Posterior vena cava (tissue), 2 donors: ENCODE results near the gene NUDT8. TPM values are rescaled to one million over a fixed set of nuclear protein-coding genes. Genes with fewer than 3 reads are reported as not detected.
"Not testable (repeated sequence)": the region's sequence is repeated elsewhere in the genome, so short reads cannot be mapped to it uniquely, and the experiment has no call there.

ENCODE experiments used
- DNase-seq: peaks from one replicate; pipeline ENCODE4 v3.0.0-alpha.2; 2020; ENCODE audit warnings: low spot score
- intact Hi-C, 2 donors: fragments of 100-400 bp; cut with DNase I; formaldehyde crosslinking; loops; one replicate each; pipeline versions ENCODE4 v1.14.1 to v1.14.2; 2022 to 2023
- total RNA-seq, 2 donors: library from RNA; stranded (reverse); fragmentation: NEBNext Ultra II Directional; extraction: Animal tissue kit (Norgen Biotek cat#: 25700); gene quantifications; one replicate each; pipeline ENCODE4 v1.2.1, GENCODE V29; 2021
- donor health status: DM: yes; HTN: yes; CAD: no.
- donor health status: DM: yes; HTN: yes; CAD: no.

The NUDT8 gene
- total RNA-seq, 2 donors from 2014 or later, result 4.6 to 5.7 TPM

- peak; percentile 81 for DNase-seq
- intact Hi-C loops, result no loop called here
Observed at GRCh38 chr11:67606093-67606491, 23.6 kb downstream of the NUDT8 start.

DNA sequence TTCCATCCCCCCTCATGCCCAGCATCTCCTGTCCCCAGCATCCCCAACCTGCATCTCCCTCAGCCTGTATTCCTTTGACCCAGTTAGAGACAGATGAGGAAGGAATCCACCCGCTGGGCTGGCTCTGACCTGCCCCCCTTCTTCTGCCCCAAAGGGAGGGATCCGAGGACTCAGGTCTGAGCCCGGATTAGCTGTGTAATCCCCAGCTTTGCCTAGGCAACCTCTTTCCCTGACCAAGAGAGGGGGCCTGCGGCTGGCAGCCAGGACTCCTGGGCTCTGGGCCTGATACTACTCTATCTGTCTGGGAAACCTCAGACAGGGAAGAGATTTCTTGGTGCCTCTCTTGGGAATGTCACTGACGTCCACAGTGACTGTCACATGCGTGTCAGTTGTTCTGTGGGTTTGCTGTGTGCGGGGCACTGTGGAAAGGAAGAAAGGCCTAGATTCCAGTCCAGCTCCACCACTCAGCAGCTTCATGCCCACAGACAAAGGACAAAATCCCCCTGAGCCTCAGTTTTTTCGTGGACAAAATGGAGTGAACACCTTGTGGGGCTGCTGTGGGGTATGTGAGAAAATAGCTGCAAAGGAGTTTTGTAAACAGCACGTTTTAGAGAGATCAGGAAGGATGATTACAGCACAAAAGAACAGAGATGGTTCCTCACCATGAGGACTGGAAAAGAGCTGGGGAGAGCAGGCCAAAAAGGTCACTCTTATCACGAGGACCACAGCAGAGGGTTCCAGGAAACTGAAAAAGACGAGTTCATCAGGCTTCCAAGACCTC lies 24.3 kb downstream of the NUDT8 start:
- peak; percentile 58 for DNase-seq
- intact Hi-C loops, result no loop called here

DNA sequence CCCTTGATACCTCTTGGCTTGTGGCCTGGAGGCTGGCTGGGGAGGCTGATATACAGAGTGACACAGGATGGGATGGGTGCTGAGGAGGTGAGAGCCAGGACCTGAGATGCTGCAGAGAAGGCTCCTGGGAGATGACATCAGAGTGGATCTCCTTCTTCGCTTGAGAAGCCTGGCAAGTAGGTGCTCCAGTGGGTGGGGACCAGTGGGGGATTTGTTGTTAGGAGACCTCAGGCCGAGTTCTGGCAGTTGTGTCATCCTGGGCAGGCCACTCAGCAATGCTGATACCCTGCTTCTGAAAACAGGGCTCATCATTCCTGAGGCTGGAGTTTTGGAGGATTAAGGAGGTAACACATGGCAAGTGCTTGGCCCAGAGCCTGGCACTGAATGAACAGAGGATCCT lies 24.9 kb downstream of the NUDT8 start:
- DNase-seq, result no peak
- intact Hi-C loops, result no loop called here

GRCh38 chr11:67604119-67604518 lies 25.6 kb downstream of the NUDT8 start:
- DNase-seq, intact Hi-C loops: not testable (repeated sequence)

GRCh38 chr11:67601098-67601497 lies 28.6 kb downstream of the NUDT8 start:
- DNase-seq, result no peak
- intact Hi-C loops, result no loop called here

DNA sequence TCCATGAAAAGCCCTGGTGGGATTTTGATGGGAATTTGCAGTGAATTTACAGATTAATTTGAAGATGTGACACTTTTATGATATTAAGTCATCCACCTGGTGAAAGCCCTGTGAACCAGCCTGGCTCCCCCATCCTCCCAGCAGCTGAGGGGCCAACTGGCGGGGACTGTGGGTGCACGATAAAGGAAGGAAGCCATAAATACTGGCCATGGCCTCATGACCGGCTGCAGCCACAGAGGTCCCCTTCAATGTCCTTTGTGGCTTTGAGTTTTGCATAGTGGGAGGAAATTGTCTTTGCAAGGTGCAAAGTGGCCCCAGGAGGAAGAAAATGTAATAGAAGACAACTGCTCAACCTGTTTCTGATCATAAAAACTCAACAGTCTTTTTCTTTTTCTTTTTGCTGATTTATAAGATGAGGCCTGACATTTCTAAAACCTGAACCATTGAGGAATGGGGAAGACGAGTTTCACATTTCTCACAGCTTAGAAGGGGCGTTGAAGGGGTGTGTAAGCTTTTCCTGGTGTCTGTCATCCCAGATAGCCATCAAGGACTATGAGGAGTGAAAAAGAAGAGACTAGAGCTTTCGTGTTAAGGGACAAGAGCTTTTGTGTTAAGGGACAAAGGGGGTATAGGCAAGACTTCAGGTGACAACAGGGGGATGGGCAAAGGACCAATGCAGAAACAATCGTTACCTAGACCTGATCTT lies 29.3 kb downstream of the NUDT8 start:
- no peak for DNase-seq
- intact Hi-C loops, result no loop called here

- no peak for DNase-seq
- intact Hi-C loops, result no loop called here
Observed at GRCh38 chr11:67599149-67599548, 30.6 kb downstream of the NUDT8 start.

DNA sequence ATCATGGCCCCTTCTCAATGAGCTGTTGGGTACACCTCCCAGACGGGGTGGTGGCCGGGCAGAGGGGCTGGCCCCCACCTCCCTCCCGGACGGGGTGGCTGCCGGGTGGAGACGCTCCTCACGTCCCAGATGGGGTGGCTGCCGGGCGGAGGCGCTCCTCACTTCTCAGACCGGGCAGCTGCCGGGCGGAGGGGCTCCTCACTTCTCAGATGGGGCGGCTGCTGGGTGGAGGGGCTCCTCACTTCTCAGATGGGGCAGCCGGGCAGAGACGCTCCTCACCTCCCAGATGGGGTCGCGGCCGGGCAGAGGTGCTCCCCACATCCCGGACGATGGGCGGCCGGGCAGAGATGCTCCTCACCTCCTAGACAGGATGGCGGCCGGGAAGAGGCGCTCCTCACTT lies 31.8 kb downstream of the NUDT8 start:
- intact Hi-C loops, DNase-seq: not testable (repeated sequence)

DNA sequence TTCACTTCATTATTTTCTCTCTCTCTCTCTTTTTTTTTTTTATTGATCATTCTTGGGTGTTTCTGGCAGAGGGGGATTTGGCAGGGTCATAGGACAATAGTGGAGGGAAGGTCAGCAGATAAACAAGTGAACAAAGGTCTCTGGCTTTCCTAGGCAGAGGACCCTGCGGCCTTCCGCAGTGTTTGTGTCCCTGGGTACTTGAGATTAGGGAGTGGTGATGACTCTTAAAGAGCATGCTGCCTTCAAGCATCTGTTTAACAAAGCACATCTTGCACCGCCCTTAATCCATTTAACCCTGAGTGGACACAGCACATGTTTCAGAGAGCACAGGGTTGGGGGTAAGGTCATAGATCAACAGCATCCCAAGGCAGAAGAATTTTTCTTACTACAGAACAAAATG lies 32.3 kb downstream of the NUDT8 start:
- intact Hi-C loops, DNase-seq: not testable (repeated sequence)

DNA sequence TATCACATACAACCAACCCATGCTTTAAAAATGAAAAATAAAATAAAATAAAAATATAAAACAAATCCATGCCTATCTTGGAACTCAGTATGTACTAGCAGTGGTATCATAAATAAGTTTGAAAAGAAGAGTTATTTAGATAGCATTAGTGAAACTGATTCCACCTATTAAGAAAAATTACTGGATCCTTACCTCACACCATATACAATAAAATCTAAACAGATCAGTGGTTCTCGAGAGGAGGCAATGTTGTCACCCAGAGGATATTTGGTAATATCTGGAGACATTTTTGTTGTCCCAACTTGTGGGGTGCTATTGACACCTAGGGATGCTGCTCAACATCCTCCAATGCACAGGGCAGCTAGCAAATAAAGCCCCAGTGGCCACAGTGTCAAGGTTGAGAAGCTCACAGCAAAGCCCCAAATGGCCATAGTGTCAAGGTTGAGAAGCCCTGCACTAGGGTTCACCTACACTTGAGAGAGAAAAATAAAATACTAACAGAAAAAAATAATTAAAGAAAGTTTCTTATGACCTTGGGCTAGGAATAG lies 32.9 kb downstream of the NUDT8 start:
- DNase-seq, result no peak
- intact Hi-C loops, result no loop called here

DNA sequence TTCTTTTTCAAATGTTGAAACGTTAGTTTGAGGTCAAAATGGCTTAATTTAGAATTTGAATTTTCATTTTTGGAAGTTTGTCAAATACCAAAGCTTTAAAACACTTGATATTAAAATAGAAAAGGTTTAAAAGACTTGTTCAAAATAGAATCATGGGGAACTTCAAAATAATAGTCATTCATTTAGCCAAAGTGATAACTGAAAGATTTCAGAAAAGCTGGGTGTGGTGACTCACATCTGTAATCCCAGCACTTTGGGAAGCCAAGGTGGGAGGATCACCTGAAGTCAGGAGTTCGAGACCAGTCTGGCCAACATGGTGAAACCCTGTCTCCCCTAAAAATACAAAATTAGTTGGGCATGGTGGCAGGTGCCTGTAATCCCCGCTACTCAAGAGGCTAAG lies 35.3 kb downstream of the NUDT8 start:
- DNase-seq, result no peak
- intact Hi-C loops, result no loop called here

DNA sequence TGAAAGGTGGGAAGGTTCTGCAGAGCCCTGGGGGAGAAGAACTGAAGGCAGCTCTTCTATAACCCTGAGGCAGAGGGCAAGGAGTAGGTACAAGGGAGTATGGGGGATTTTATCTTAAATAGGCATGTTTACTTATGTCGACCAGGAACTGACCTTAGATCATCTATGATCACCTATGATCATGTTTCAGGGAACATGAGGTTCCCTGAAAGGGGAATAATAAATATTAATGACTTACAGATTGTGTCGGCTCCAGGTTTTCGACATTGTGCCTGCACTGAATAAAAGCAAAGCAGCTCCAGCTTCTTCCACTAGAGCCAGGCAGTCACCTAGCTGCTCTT lies 36.2 kb downstream of the NUDT8 start:
- intact Hi-C loops, result no loop called here
- no peak for DNase-seq

GRCh38 chr11:67592880-67593564 lies 36.7 kb downstream of the NUDT8 start:
- intact Hi-C loops, result no loop called here
- no peak for DNase-seq

DNA sequence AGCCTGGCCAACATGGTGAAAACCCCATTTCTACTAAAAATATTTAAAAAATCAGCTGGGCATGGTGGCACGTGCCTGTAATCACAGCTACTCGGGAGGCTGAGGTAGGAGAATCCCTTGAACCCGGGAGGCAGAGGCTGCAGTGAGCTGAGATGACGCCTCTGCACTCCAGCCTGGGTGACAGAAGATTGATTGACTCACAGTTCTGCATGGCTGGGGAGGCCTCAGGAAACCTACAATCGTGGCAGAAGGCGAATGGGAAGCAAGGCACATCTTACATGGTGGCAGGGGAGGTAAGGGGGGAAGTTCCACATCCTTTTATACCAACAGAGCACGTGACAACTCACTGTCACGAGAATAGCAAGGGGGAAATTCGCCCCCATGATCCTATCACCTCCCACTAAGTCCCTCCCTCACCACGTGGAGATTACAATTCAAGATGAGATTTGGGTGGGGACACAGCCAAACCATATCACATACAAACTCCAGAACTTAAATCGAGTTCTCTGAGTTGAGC lies 40.8 kb downstream of the NUDT8 start:
- intact Hi-C loops, DNase-seq: not testable (repeated sequence)

DNA sequence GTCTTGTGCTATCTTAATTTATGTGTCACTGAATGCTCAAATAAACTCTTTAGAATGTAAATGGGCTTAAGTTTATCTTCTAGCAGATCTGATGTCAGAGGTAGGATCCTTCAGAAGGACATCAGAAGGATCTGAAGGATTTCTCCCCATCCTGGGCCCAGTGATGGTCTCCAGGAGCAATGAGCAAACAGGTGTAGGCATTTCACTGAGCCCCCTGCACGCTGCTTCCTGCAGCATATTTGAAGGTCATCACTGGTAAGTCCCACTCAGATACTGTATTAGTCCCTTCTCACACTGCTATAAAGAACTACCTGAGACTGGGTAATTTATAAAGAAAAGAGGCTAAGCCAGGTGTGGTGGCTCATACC lies 41.6 kb downstream of the NUDT8 start:
- intact Hi-C loops, result no loop called here
- DNase-seq, result no peak

DNA sequence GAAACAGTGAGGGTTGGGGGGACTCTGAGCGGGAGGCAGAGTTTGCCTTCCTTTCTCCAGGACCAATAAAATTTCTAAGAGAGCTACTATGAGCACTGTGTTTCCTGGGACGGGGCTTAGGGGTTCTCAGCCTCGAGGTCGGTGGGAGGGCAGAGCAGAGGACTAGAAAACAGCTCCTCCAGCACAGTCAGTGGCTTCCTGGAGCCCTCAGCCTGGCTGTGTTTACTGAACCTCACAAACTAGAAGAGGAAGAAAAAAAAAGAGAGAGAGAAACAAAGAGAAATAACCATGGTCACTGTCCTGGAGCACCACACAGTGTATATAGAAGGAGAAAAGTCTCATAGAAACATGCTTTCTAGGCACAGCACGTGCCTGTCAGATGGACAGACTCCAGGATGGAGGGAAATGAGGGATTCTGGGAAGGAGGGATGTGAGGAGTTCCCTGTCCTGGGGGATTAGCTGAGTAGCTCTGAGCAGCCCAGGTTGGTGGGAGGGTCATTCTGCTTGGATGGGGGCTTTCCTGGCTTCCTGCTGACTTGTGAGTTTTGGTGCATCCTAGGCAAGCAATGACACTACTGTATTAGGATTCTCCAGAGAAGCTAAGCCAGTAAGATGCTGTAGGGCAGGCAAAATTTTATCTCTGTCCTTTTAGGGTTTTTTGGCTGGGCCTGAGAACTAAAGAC lies 43.0 kb downstream of the NUDT8 start:
- intact Hi-C loops, result no loop called here

DNA sequence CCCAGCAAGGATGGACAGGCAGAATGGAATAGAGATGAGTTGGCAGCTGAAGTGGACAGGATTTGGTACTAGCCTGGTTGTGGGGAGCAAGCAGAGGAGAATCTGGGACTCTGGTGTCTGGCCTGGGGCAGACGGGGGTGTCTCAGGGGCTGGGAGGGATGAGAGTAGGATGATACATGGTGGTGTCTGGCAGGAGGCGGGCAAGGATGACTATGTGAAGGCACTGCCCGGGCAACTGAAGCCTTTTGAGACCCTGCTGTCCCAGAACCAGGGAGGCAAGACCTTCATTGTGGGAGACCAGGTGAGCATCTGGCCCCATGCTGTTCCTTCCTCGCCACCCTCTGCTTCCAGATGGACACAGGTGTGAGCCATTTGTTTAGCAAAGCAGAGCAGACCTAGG lies 43.8 kb downstream of the NUDT8 start:
- intact Hi-C loops, result no loop called here
- no peak for DNase-seq

More for the DNA sequence above, 43.0 kb downstream of the NUDT8 start:
- no peak for DNase-seq

GRCh38 chr11:67584881-67585873 lies 44.6 kb downstream of the NUDT8 start:
- no peak for DNase-seq
- intact Hi-C loops, result no loop called here
